Measurements from ENCODE around the gene FOXC2.
"Not testable (repeated sequence)": the region's sequence is repeated elsewhere in the genome, so short reads cannot be mapped to it uniquely, and the experiment has no call there.

Gene FOXC2

GRCh38 chr16:86585821-86586611 is 19.4 kb downstream of the FOXC2 start:
- no peak for DNase-seq (ENCODE audit: low spot score)
- no peak for TF ChIP-seq CTCF (IDR thresholded peaks at IDR 0.05; ENCODE audit: extremely low read depth, missing control alignments)

GRCh38 chr16:86587487-86587886 is 20.9 kb downstream of the FOXC2 start:
- no peak for DNase-seq (ENCODE audit: low spot score)
- TF ChIP-seq CTCF (IDR thresholded peaks at IDR 0.05; ENCODE audit: extremely low read depth, missing control alignments), result no peak

GRCh38 chr16:86587955-86588354 is 21.3 kb downstream of the FOXC2 start:
- DNase-seq (ENCODE audit: low spot score), result not testable (repeated sequence)

GRCh38 chr16:86590501-86591144 is 24.0 kb downstream of the FOXC2 start:
- DNase-seq (ENCODE audit: low spot score), result no peak
- TF ChIP-seq CTCF (IDR thresholded peaks at IDR 0.05; ENCODE audit: extremely low read depth, missing control alignments), result no peak

- TF ChIP-seq CTCF (IDR thresholded peaks at IDR 0.05; ENCODE audit: extremely low read depth, missing control alignments), result no peak
- no peak for DNase-seq (ENCODE audit: low spot score)
Measured at GRCh38 chr16:86591270-86591669, 24.6 kb downstream of the FOXC2 start.

GRCh38 chr16:86593913-86594620 is 27.4 kb downstream of the FOXC2 start:
- no peak for TF ChIP-seq CTCF (IDR thresholded peaks at IDR 0.05; ENCODE audit: extremely low read depth, missing control alignments)
- DNase-seq (ENCODE audit: low spot score), result no peak

GRCh38 chr16:86594721-86595120 is 28.1 kb downstream of the FOXC2 start:
- DNase-seq (ENCODE audit: low spot score), result no peak
- TF ChIP-seq CTCF (IDR thresholded peaks at IDR 0.05; ENCODE audit: extremely low read depth, missing control alignments), result no peak
